ENCODE measurements around the gene CTH. TPM values are rescaled to one million over a fixed set of nuclear protein-coding genes. Genes with fewer than 3 reads are reported as not detected.

Gene CTH
- polyA plus RNA-seq, 3 donors, result 0.16 to 1.5 (median 0.28) TPM

GRCh38 chr1:70385477-70385876 lies 25.6 kb upstream of the CTH start:
- no peaks in the 10 kb centered on the region for H3K36me3 ChIP-seq (replicated peaks in 1 of 2; ENCODE audit: control insufficient read depth in 1 of 2, insufficient read depth in 2 of 2, low read length in 2 of 2)
- H3K79me2 ChIP-seq (ENCODE audit: insufficient read depth, low read length), result no peaks in the 10 kb centered on the region
- H3K27ac ChIP-seq (ENCODE audit: low read depth in 1 of 2, low read length in 2 of 2), result no peak overlapping the region
- H2AFZ ChIP-seq (ENCODE audit: insufficient read depth, low read depth, low read length, poor library complexity, severe bottlenecking), result no peak overlapping the region
- H3K9ac ChIP-seq (ENCODE audit: insufficient read depth, low read length, poor library complexity, severe bottlenecking), result no peak overlapping the region
- H3K9me3 ChIP-seq (replicated peaks in 1 of 2; ENCODE audit: control insufficient read depth in 1 of 2, insufficient read depth in 1 of 2, low read length in 2 of 2), result no peaks in the 10 kb centered on the region
- H3K4me2 ChIP-seq (replicated peaks; ENCODE audit: extremely low read depth, low read length, poor library complexity, severe bottlenecking), result no peak overlapping the region
- Mint-ChIP-seq H3K4me1 (peaks cover 11% of the 10 kb centered on the region), H3K9me3 (no peaks in the 10 kb centered on the region), H3K4me3 (no peak overlapping the region), H3K36me3 (no peaks in the 10 kb centered on the region), H3K27me3 (ENCODE audit: low read depth in 3 of 3) (peaks cover 3% of the 10 kb centered on the region in 3 donors), H3K27ac (peak overlapping the region in 1 of 7 donors; percentile 50)
- no peak overlapping the region for H3K4me3 ChIP-seq (replicated peaks in 1 of 3; ENCODE audit: low read depth in 2 of 3, low read length in 3 of 3)
- TF ChIP-seq CTCF (IDR thresholded peaks at IDR 0.05), result no peak
- intact Hi-C loops (cut with micrococcal nuclease), result no loop called here
- H4K20me1 ChIP-seq (ENCODE audit: insufficient read depth, low read length), result no peaks in the 10 kb centered on the region
- no peak for DNase-seq
- WGBS (ENCODE audit: insufficient coverage), result 100% methylated on average over 1 of the region's 6 CpGs
- H3K4me1 ChIP-seq (ENCODE audit: control insufficient read depth in 1 of 2, insufficient read depth in 2 of 2, low read length in 2 of 2), result no peaks in the 10 kb centered on the region
- H3K27me3 ChIP-seq (ENCODE audit: control insufficient read depth in 2 of 2, insufficient read depth in 2 of 2, low read length in 2 of 2), result no peaks in the 10 kb centered on the region

GRCh38 chr1:70386121-70386520 lies 24.9 kb upstream of the CTH start:
- Mint-ChIP-seq H3K9me3 (peaks cover 0 to 2% (median 0%) of the 10 kb centered on the region in 7 donors), H3K27me3 (ENCODE audit: low read depth in 3 of 3) (peaks cover 3% of the 10 kb centered on the region in 3 donors), H3K27ac (no peak overlapping the region), H3K4me3 (no peak overlapping the region), H3K36me3 (no peaks in the 10 kb centered on the region), H3K4me1 (peaks cover 11% of the 10 kb centered on the region)
- no peak overlapping the region for H3K4me2 ChIP-seq (replicated peaks; ENCODE audit: extremely low read depth, low read length, poor library complexity, severe bottlenecking)
- intact Hi-C loops (cut with micrococcal nuclease), result no loop called here
- no peaks in the 10 kb centered on the region for H4K20me1 ChIP-seq (ENCODE audit: insufficient read depth, low read length)
- WGBS (ENCODE audit: insufficient coverage), result no CpG with 5 or more reads among the region's 2 CpGs
- H3K79me2 ChIP-seq (ENCODE audit: insufficient read depth, low read length), result no peaks in the 10 kb centered on the region
- H3K27me3 ChIP-seq (ENCODE audit: control insufficient read depth in 2 of 2, insufficient read depth in 2 of 2, low read length in 2 of 2), result no peaks in the 10 kb centered on the region
- H3K4me3 ChIP-seq (replicated peaks in 1 of 3; ENCODE audit: low read depth in 2 of 3, low read length in 3 of 3), result no peak overlapping the region
- no peaks in the 10 kb centered on the region for H3K9me3 ChIP-seq (replicated peaks in 1 of 2; ENCODE audit: control insufficient read depth in 1 of 2, insufficient read depth in 1 of 2, low read length in 2 of 2)
- no peaks in the 10 kb centered on the region for H3K36me3 ChIP-seq (replicated peaks in 1 of 2; ENCODE audit: control insufficient read depth in 1 of 2, insufficient read depth in 2 of 2, low read length in 2 of 2)
- H2AFZ ChIP-seq (ENCODE audit: insufficient read depth, low read depth, low read length, poor library complexity, severe bottlenecking), result no peak overlapping the region
- no peaks in the 10 kb centered on the region for H3K4me1 ChIP-seq (ENCODE audit: control insufficient read depth in 1 of 2, insufficient read depth in 2 of 2, low read length in 2 of 2)
- H3K27ac ChIP-seq (ENCODE audit: low read depth in 1 of 2, low read length in 2 of 2), result no peak overlapping the region
- no peak for TF ChIP-seq CTCF (IDR thresholded peaks at IDR 0.05)
- no peak for DNase-seq
- H3K9ac ChIP-seq (ENCODE audit: insufficient read depth, low read length, poor library complexity, severe bottlenecking), result no peak overlapping the region

Measured in CD14-positive monocyte (primary cell).